K562 (cell line): ENCODE results near the gene HEBP2.

Experiments used
- EZH2 ChIP-seq: IDR thresholded peaks from 2 replicates; pipeline ENCODE4 v1.6.1; 2012; ENCODE audit warnings: low read depth, mild to moderate bottlenecking, inconsistent platforms, low read length, borderline replicate concordance
- RBBP5 ChIP-seq: fragments of 200-600 bp; sonication (generic); IDR thresholded peaks from 2 replicates; pipeline ENCODE4 v1.6.1; 2012; ENCODE audit warnings: borderline replicate concordance, mild to moderate bottlenecking, low read length, control low read depth, inconsistent platforms; ENCODE audit not compliant: insufficient read depth, poor library complexity, severe bottlenecking
- YY1 ChIP-seq, 3 experiments: IDR thresholded peaks; 2 replicates each; pipeline ENCODE4 v1.6.1; 2011; ENCODE audit warnings: low read length in 2 of 3, mild to moderate bottlenecking in 2 of 3, moderate library complexity in 2 of 3, borderline replicate concordance in 1 of 3, control low read depth in 1 of 3, low read depth in 1 of 3; ENCODE audit not compliant: insufficient read depth in 3 of 3, insufficient replicate concordance in 2 of 3, control insufficient read depth in 1 of 3, insufficient read length in 1 of 3; ENCODE audit errors: extremely low read depth in 1 of 3
- TF ChIP-seq, protein P1 (sequence below), 3 experiments: IDR thresholded peaks in 2 of 3; conservative IDR thresholded peaks in 1 of 3; 2 replicates each; pipeline ENCODE4 v1.5.1; 2011 to 2012; ENCODE audit warnings: low read length in 3 of 3, mild to moderate bottlenecking in 3 of 3, control low read depth in 2 of 3, improper control_type of control experiment in 1 of 3, inconsistent platforms in 1 of 3, low read depth in 1 of 3, mixed read lengths in 1 of 3, moderate library complexity in 1 of 3; ENCODE audit not compliant: insufficient read depth in 2 of 3

DNA sequence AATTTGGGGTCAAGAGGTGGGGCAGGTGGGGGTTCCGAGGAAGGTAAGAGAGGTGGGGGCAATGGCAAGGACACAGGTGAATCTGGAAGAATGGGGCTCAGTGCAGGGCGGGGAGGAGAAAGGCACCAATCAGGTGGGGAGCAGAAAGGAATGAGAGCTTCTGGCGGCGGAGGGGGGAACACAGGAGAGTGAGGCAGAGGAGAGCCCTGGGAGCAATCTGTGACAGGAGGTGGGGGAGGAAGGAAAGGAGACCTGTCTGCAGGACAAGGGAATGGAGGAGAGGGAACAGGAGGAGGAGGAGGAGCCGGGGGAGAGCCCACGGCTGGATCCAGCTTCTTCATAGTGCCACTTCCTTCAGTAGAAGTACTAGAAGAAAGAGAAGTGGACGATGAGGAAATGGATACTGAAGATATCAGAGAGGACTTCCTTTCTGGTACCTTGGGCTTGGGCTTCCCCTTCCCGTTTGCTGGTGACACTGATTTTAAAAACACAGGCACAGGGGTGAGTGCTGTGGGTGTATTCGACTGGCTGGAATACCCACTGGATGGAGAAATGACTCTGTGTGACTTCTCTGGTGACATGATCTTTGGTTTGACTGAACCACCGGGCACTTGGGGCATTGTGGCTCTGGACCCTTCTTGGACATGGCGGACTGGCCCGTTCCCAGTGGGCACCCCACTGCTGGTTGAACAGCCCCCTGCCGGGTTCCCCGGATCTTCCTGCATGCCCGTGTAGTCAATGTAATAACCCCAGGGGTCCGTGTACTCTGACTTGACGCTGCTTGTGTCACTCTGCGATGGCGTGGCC, 27.4 kb downstream of the HEBP2 start:
- TF ChIP-seq, protein P1, sequence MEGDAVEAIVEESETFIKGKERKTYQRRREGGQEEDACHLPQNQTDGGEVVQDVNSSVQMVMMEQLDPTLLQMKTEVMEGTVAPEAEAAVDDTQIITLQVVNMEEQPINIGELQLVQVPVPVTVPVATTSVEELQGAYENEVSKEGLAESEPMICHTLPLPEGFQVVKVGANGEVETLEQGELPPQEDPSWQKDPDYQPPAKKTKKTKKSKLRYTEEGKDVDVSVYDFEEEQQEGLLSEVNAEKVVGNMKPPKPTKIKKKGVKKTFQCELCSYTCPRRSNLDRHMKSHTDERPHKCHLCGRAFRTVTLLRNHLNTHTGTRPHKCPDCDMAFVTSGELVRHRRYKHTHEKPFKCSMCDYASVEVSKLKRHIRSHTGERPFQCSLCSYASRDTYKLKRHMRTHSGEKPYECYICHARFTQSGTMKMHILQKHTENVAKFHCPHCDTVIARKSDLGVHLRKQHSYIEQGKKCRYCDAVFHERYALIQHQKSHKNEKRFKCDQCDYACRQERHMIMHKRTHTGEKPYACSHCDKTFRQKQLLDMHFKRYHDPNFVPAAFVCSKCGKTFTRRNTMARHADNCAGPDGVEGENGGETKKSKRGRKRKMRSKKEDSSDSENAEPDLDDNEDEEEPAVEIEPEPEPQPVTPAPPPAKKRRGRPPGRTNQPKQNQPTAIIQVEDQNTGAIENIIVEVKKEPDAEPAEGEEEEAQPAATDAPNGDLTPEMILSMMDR (IDR thresholded peaks at IDR 0.05 in 2 of 3, conservative IDR thresholded peaks at IDR 0.05 in 1 of 3; ENCODE audit: insufficient read depth in 2 of 3, low read depth in 1 of 3, low read length in 3 of 3) = no peak
- no peak for TF ChIP-seq EZH2
- no peak for TF ChIP-seq YY1 (IDR thresholded peaks at IDR 0.05; ENCODE audit: borderline replicate concordance in 1 of 3, control insufficient read depth in 1 of 3, extremely low read depth in 1 of 3, insufficient read depth in 3 of 3, insufficient read length in 1 of 3, insufficient replicate concordance in 2 of 3, low read depth in 1 of 3, low read length in 2 of 3)
- no peak for TF ChIP-seq RBBP5
